NCI-H1417 treated with DMSO at 0.1 percent for 48 hours (cell line): Measurements from ENCODE around the gene TMEM196.

ENCODE experiments used
- DNase-seq: peaks from one replicate; lab custom pipeline; 2025; lab: John Stamatoyannopoulos, UW

The TMEM196 gene

DNA sequence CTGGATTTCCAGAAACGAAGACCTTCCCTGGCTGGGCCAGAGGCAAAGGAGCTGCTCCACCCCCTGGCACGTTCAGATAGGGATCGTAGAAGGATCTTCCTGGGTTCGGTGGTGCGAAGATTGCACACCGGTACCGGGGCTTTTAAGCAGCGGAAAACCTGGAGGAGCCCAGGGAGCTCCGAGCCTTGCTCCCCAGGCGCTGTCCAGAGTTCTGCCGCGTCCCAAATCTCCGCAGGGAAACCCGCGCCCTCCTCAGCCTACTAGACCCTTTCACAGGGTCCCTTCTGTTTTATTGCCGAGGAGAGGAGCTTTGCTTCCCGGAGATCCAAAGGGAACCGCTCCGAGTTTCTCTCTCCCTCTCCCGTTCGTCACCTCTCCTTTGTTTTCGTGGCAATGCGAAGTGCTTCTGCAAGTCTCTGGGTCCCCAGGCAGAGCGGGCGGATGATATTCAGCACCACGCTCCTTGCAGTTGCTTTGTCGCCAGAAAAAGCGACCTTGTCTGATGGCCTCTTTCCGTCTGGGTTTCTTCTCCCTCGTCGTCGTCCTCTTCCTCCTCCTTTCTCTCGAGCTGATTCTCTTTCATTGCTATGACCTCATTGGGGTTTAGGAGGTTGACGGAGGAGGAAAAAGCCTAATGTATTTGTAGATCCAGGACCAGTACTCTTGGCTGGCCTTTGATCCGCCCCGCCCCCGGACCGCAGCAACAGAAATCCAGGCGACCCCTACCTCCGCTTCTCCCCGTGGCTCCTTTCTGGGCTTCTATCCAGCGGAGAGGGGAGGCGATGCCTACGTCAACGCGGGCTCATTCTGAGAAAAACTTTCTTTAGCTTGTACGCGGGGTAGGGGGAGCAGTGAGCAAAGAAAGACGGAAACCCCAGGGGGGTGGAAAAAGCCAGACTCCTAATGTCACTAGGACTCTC lies at the start of gene TMEM196:
Gene TMEM196, minus strand, starts transcription at position 777 of the 920 bp plus-strand sequence. CDS start 921 bp downstream, outside the sequence.
- DNase-seq: no peak

DNA sequence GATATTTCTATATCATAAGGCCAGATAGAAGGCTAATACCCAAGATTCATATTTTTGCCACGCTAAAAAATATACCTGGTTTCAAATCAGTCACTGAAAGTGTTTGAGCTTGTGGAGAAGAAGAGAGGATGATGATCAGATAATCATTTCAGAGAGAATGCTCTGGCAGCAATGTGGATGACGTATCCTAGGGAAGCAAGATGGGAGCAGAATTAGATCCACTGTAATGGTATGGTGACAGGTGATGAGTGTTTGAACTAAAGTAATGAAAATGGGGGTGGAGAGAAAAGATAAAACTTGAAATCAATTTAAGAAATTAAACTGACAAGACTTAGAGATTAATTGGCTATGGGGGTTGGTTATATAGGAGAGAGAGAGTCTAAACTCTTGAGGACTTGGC lies 42.7 kb upstream of the TMEM196 start:
- DNase-seq: no peak

DNA sequence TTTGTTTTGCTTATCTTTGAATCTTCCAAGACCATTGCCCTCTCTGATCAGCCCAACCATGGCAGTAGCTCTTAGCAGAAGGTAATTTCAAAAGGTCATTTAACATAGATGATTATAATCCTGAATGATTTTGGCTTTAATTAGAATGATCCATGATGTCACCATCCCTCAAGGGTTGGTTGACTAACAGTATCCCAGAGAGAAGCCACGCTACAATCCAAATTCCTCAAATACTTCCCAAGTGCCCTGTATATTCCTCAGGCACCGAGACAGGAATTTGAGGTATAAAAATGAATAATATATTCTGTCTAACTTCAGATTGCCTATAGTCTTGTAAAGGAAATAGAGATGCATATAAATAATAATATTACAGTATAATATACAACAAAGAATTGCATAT lies 42.1 kb upstream of the TMEM196 start:
- DNase-seq: no peak

DNA sequence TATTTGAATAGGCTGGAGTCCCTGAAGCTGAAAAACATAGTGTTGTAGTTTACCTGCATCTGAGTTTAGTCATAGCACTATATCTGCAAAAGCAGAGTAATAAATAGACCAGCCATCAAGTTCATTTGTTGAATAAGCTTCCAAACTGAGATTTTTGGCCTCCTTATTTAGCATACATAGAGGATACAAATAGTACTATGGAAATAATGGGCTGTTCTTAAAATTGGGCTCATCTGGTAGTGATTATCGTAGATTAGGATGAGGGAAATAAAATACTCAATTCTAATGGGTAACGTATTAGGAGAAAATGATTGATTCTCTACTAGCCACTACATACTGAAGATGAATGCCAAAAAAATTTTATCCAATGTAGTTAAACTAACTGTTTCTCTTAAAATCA lies 41.4 kb upstream of the TMEM196 start:
- DNase-seq: no peak

DNA sequence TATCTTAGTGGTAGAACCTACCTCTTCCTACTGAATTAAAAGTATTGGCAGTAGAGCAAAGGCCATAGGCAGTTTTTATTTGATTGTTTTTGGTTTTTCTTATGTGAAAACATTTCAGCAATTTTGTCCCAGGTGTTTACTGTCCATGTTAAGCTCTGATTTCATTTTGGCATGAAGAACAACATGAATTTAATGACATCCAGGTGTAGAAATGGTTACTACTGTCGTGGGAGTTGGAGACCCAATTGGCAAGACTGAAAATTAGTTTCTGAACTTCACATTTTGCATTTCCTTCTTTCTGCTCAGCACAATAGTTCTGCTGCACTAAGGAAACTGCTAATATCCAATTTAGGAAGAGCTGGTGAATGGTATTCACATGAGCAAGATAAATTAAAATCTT lies 38.0 kb upstream of the TMEM196 start:
- no peak for DNase-seq

DNA sequence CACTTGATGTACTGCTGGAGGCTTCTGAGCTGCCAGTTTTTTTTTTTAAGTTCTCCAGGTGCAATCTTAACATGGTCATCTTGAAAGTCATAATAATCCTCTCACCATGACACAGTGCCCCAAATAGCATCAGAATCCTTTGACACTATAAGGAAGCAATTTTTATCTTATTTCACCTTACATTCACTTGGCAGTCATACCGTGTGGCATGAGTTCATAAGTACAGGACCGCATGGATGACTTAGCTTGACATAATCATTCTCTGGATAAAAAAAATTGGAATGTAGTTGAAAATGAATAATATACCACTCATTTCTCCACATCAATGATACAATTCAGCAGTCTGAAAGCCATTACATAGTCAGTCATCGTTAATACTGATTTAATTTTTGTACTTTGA lies 25.6 kb upstream of the TMEM196 start:
- no peak for DNase-seq

DNA sequence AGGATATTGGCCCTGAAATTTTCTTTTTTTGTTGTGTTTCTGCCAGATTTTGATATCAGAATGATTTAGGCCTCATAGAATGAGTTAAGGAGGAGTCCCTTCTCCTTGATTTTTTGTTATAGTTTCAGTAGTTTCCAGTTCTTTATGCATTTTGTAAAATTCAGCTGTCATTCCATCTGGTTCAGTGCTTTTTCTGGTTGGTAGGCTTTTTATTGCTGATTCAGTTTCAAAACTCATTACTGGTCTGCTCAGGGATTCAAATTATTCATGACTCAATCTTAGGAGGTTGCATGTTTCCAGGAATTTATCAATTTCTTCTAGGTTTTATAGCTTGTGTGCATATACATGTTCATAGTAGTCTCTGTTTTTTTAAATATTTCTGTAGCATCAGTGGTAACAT lies 10.1 kb upstream of the TMEM196 start:
- DNase-seq: no peak

DNA sequence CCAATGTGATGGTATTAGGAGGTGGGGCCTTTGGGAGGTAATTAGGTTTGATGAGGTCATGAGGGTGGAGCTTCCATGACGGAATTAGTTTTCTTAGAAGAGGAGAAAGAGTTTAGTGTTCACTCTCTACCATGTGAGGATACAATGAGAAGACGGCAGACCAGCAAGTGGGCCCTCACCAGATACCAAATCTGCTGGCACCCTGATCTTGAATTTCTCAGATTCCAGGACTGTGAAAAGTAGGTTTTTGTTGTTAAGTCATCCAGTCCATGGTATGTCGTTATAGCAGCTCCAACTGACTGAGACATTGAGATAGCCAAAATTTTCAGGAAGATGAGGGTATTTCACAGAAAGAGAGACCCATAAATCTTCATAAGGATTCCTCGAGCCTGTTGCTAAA lies 3.6 kb upstream of the TMEM196 start:
- DNase-seq: no peak

DNA sequence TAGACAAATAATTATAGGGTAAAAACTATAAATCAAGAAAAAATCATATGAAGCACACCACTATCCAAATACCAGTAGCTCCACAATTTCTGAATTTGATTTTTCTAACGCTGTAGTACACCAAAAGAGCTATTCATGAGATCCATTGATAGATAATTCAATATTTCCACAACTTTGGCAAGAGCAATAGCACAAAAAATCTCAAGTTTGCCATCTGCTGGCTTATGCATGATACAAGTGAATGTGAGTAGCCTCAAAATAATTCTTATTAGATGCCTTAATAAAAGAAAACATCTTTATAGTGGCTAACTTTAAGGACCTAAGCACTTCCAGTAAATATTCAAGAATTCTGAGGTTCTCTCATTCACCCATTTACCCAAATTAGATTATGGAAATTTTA lies 2.2 kb upstream of the TMEM196 start:
- DNase-seq: no peak

DNA sequence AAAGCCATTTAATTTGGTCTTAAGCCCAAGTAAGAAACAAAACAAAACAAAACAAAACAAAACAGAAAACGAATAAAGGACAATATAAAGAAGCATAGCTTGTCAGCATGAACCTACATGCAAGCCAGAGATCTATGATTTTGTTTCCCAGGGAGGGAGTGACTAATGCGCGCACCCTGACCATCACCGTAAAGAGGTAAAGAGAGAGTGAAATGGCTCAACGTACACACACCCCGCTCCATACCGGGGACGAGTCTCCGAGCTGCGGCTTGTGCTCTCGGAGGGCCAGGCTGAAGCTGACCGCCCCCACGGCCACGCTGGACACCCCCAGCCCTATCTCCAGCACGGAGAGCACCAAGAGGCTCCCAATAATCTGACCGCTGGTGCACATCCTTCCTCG lies 1.1 kb downstream of the TMEM196 start:
- no peak for DNase-seq

DNA sequence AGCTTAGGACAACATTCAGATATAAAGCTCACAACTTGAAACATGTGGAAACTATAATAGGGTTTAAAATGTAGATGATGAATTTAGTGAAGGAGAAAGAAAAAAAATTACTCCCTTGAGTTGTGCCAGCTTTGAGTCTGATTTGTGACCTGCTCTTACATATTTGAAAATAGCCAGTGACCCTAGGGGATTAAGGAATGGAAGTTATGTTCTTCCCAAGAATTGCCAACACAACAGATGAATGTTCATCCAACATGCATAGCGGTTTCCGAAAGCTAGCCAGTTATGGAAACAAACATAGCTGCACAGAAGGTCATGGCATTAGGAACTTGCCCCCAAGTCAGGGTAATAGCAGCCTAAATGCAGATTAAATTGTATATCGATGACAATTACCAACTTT lies 10.8 kb downstream of the TMEM196 start:
- DNase-seq: no peak

DNA sequence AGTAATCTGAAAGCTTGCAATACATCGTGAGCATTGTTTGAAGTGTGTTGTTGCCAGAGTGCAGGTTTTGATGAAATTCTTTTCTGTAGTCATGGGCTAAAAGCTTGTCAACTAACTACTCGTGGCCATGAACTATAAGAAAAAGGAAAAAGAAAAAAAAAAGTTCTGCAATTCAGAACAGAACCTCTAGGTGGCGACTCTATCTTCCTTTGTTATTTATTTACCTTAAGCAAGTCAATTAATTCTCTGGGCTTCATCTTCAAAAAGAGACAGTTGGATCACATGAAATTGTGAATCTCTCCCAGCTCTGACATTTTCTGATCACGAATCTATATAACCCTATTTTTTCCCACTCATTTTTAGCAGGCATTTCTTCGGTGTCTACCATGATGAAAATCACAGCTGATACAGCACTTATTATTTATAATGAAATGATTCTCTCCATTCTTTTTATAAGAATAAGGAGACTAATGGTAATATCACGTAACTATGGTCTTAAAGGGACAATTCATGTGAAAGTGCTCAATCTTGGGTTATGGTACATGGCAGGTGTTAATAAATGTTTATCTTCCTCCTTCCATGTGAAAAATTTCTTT lies 18.8 kb downstream of the TMEM196 start:
- peak; percentile 57 for DNase-seq

DNA sequence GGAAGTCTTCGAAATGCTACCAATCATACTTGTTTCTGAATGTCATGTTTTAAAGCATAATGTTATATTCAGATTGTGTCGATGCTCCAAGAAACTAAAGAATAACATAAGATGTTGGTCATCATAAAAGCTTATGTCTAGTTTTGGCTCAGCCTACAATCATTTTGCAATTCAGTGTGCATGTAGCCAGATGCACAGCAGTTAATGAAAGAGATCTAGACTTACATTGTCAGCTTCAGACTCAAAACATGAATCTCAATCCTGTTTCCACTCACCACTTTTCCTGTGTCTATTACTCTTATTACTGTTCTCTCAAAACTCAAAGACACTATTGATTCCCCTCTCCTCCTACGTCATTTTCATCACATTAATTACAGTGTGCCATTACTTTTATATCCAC lies 21.4 kb downstream of the TMEM196 start:
- DNase-seq: no peak

DNA sequence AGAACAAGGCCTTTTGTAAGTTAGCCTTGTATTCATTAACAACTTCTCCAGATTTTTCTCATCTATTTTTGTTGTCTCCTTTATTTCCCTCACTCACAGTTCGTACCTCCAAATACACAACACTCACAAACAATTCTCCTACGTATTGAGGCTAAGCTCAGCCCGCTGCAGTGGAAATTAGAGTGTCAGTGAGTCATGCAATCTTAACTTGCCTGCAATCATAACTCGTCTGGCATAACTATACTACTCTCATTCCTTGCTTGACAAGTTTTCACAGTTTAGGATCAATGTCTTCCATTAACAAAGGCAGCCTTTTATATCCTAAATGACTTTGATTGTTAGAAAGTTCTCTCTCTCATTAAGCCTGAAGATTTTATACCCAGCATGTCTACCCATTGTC lies 23.8 kb downstream of the TMEM196 start:
- no peak for DNase-seq

DNA sequence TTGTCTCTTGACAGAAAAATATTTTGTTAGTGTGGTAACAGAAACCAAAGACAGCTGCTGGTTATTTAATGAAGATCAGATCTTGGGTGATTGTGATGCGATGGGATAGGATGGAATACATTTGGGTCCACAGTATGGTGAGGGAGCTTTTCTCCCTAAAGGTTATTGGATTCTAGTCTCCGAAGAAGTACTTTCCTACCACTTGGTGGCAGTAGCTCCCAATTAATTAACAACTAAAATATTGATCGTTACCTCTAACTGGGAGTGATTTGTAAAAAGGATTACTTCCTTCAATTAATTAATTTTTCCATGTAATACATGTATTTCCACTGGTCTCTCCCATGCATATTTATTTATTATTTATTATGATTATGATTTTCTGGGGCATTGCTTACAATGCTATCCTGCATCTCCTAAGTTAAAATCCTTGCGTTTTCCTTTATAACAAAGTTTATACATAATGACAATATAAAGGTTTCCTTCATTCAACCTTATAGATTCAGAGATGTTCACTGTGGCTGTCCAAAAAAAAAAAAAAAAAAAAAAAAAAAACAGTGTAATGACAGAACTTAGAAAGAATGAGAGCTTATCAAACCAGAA lies 25.6 kb downstream of the TMEM196 start:
- peak; percentile 29 for DNase-seq

DNA sequence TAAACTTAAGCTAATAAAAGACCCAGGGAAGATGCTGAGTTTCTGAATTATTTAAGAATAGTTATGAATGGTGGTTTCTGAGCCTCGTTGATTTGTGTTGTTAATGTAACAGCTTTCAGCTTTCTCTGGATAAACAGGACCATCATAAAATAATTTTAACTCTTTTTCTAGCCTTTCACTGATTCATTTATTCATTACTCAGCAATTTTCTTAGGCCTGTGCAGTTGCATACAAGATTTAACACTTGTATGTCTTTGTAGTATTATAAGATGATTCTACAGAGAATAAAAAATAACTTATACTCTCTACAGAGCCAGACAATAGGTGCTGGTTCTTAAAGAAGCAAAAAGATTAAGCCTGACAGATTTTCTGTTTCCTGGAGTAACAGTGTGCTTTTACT lies 29.3 kb downstream of the TMEM196 start:
- no peak for DNase-seq

DNA sequence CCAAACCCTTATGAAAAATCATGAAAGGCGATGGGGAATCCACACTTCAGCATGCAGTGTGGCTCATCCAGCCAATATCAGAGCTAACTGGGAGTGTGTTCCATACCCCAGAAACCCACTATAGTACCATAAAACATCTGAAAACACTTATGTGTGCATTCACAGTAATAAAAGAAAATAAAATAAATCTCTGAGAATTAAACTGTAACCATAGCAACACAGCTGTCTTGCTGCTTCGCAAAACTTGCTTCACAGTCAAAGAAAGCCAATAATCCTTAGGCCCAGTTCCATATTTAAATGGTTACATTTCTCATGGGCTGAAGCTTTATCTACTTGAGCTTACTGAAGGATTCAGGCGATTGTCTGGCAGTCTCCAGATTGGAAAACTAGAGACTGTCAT lies 44.7 kb downstream of the TMEM196 start:
- DNase-seq: no peak

DNA sequence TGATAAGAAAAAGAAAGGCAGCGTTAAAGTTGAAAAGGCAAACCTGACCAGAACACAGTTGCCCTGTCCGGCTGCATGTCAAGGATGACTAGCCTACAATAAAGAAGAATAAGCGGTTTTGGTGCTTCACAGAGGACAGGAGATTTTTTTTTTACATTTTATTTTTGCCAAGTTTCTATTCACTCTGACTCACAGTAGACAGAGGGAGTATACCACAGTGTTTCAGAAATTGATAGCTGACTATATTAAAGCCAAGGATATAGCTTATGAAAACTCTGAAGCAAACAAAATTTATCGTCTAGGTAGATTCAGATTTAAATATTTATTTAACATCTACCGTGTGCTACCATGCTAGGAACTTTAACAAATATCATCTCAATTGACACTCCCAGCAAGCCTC lies 47.6 kb downstream of the TMEM196 start:
- no peak for DNase-seq

DNA sequence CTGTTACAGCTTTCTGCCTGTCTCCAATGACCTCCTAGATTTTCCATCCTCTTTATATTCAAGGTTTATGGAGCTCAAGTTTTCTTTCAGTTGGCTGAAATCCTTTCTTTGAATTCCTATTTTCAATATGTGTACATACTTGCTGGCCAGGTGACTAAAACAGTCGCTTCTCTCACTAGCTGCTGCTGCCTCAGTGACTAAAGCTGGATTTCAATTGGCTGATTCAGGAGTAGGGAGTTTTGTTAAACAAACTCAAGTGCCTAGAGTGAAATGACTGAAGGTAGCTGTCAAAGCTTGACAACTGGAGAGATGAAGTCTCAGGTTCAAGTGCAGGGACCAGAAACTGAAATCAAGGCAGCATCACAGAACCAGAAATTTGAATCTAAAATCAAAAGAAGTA lies 57.9 kb downstream of the TMEM196 start:
- no peak for DNase-seq

DNA sequence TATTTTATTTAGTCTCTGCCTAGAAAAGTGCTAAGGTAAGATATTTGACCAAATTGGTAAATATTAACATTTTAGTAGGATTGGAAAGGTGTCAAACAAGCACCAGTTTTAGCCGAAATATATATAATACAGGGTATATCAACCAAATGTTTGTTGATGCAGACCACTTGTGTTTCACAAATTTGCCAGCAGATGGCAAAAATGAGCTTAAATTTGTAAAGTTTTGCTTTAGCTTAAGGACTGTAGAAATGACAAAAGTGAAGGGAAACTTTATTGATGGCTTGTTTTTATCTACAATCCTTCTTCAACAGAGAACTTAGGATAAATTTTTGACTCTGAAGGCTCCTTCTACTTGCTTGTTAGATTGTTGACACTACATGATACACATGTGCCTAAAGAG lies 59.7 kb downstream of the TMEM196 start:
- no peak for DNase-seq

DNA sequence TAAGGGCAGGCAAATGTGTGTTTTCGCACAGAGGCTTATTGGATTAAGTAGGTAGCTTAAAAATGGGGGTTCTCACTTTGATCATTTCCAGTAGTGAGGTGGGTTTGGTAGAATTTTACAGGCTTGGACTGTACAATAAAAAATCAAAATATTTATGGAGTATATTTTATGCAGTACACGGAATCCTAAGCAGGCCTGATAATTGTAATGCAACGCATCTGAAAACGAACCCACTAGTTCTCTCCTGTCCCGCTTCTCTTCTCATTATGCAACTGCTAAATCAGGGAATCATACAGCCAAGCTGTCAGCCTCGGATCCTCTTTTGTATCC lies 64.2 kb downstream of the TMEM196 start:
- DNase-seq: no peak

DNA sequence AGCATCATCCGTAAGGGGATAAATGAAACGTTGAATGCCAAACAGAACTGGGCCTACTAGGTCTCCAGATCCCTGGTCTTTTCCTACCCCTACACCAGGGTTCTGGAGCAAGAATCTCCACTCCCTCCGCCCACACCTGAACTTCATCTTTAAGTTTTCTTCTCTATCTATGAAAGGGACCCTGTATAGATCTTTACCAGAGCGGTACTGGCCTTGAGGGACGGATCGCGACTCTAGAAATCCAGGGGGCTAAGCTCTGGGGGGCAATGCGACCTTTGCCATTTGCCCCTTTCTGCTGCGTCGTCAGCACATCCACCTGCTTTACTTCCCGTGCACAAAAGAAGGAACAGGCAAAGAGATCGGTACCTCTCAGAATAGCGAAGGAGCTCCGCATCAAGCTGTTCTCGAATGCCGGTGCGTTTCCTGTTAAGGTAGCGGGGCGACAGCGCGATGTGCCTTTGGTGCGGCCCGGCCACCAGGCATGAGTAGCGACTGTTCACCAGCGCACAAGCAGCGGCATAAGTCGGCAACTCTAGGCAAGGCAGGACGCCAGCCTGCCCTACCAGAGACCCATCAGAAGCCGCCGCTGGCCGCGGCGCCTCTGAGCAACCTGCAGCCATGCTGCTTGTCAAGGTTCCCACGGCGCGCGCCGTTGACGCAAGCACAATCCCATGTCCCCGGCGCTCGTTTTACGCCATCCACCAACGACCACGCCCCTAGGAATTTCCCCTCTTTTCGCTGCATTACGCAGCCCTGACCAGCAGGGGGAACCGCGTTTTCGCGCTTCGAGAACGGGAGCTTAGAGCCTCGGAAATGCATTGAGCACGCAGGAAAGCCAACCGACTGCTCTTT lies 64.8 kb downstream of the TMEM196 start, which contains the start of gene POLR1F:
Gene POLR1F, minus strand, starts transcription at position 641 of the 852 bp plus-strand sequence. Its CDS starts 21 bp downstream, at position 620.
- peak; percentile 91 for DNase-seq
